A673 (cell line): ENCODE measurements around the gene GPLD1. TPM values are rescaled to one million over a fixed set of nuclear protein-coding genes. Genes with fewer than 3 reads are reported as not detected.

Experiments used
- BruUV-seq: library from RNA; stranded (reverse); fragments of 400-500 nt; replicated peaks from 2 replicates; lab custom pipeline; 2021; lab: Mats Ljungman, UMichigan
- CTCF ChIA-PET: fragments of 300-600 bp; sonication (Branson Sonifier 250); formaldehyde crosslinking; loops from one replicate; lab custom pipeline; 2022; ENCODE audit warnings: antibody characterized with exemption; lab: Charles Lee
- POLR2A ChIA-PET: fragments of 300-600 bp; sonication (Branson Sonifier 250); formaldehyde crosslinking; loops from one replicate; lab custom pipeline; 2022; ENCODE audit warnings: antibody characterized with exemption; ENCODE audit not compliant: low non-redundant PET; lab: Charles Lee
- DNase-seq: peaks from one replicate; pipeline ENCODE4 v3.0.0-alpha.2; 2015; ENCODE audit warnings: low spot score
- H3K27ac ChIP-seq: fragments of 200-600 bp; sonication (generic); 2 replicates; pipeline ENCODE4 v1.5.1; 2016; ENCODE audit warnings: mixed run types, low read depth, mild to moderate bottlenecking, mixed read lengths, antibody characterized with exemption, low read length; ENCODE audit not compliant: poor library complexity, severe bottlenecking
- H3K27me3 ChIP-seq: fragments of 200-600 bp; sonication (generic); replicated peaks from 2 replicates; pipeline ENCODE4 v1.6.1; 2017; ENCODE audit warnings: mixed run types, low read depth, mild to moderate bottlenecking, mixed read lengths, antibody characterized with exemption, low read length; ENCODE audit not compliant: insufficient read depth, poor library complexity
- H3K36me3 ChIP-seq: fragments of 200-600 bp; sonication (generic); 2 replicates; pipeline ENCODE4 v1.6.1; 2016; ENCODE audit warnings: mixed run types, mild to moderate bottlenecking, mixed read lengths, antibody characterized with exemption, low read length; ENCODE audit not compliant: insufficient read depth, poor library complexity, severe bottlenecking
- H3K4me1 ChIP-seq: fragments of 200-600 bp; sonication (generic); 2 replicates; pipeline ENCODE4 v1.6.1; 2017; ENCODE audit warnings: mixed run types, mild to moderate bottlenecking, mixed read lengths, antibody characterized with exemption, low read length; ENCODE audit not compliant: insufficient read depth, poor library complexity, severe bottlenecking
- H3K4me3 ChIP-seq: fragments of 200-600 bp; sonication (generic); 2 replicates; pipeline ENCODE4 v1.5.1; 2016; ENCODE audit warnings: low read depth, mixed run types, mild to moderate bottlenecking, mixed read lengths, low read length; ENCODE audit not compliant: poor library complexity, severe bottlenecking
- H3K9me3 ChIP-seq: fragments of 200-600 bp; sonication (generic); 2 replicates; pipeline ENCODE4 v1.6.1; 2016; ENCODE audit warnings: mixed run types, low read depth, mild to moderate bottlenecking, mixed read lengths, antibody characterized with exemption, low read length; ENCODE audit not compliant: poor library complexity, severe bottlenecking
- EZH2 ChIP-seq: fragments of 200-600 bp; sonication (generic); IDR thresholded peaks from 2 replicates; pipeline ENCODE4 v1.6.1; 2017; ENCODE audit warnings: borderline replicate concordance, low read depth, mild to moderate bottlenecking, mixed read lengths, antibody characterized with exemption, low read length; ENCODE audit not compliant: poor library complexity, severe bottlenecking
- intact Hi-C: fragments of 100-400 bp; cut with micrococcal nuclease; formaldehyde crosslinking; loops from one replicate; pipeline ENCODE4 v1.10.0; 2022; ENCODE audit not compliant: unreplicated experiment
- total RNA-seq: library from RNA; stranded (reverse); gene quantifications from 2 replicates; pipeline ENCODE4 v1.2.3, GENCODE V29; 2021
- TF ChIP-seq, protein P1 (sequence below): fragments of 300-800, 200-600 bp; sonication (generic); conservative IDR thresholded peaks from 2 replicates; pipeline ENCODE4 v1.5.1; 2017; ENCODE audit warnings: low read depth, mild to moderate bottlenecking, antibody characterized with exemption, low read length, moderate library complexity, mixed read lengths

The GPLD1 gene
- total RNA-seq, 1 experiment from 2014 or later = 1.1 TPM

- DNase-seq = no peak
- POLR2A ChIA-PET = no interaction called here
- Histone ChIP-seq H3K27ac (no peak overlapping the region), H3K4me3 (no peak overlapping the region), H3K9me3 (no peaks in the 10 kb centered on the region), H3K4me1 (no peaks in the 10 kb centered on the region), H3K36me3 (peaks cover 93% of the 10 kb centered on the region), H3K27me3 (no peaks in the 10 kb centered on the region)
- CTCF ChIA-PET = no interaction called here
- intact Hi-C loops = no loop called here
- no peak for TF ChIP-seq EZH2
- TF ChIP-seq, protein P1, sequence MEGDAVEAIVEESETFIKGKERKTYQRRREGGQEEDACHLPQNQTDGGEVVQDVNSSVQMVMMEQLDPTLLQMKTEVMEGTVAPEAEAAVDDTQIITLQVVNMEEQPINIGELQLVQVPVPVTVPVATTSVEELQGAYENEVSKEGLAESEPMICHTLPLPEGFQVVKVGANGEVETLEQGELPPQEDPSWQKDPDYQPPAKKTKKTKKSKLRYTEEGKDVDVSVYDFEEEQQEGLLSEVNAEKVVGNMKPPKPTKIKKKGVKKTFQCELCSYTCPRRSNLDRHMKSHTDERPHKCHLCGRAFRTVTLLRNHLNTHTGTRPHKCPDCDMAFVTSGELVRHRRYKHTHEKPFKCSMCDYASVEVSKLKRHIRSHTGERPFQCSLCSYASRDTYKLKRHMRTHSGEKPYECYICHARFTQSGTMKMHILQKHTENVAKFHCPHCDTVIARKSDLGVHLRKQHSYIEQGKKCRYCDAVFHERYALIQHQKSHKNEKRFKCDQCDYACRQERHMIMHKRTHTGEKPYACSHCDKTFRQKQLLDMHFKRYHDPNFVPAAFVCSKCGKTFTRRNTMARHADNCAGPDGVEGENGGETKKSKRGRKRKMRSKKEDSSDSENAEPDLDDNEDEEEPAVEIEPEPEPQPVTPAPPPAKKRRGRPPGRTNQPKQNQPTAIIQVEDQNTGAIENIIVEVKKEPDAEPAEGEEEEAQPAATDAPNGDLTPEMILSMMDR = no peak
- BruUV-seq = no TSS peak
Measured at GRCh38 chr6:24412294-24412693, 77.1 kb downstream of the GPLD1 start.

GRCh38 chr6:24410622-24411021 lies 78.8 kb downstream of the GPLD1 start:
- peaks cover 92% of the 10 kb centered on the region for H3K36me3 ChIP-seq

GRCh38 chr6:24408719-24409410 lies 80.5 kb downstream of the GPLD1 start:
- no TSS peak for BruUV-seq

More at GRCh38 chr6:24410622-24411021, 78.8 kb downstream of the GPLD1 start:
- H3K27ac ChIP-seq = no peak overlapping the region
- intact Hi-C loops = no loop called here
- H3K4me3 ChIP-seq = no peak overlapping the region
- TF ChIP-seq, protein P1 = no peak
- TF ChIP-seq EZH2 = no peak
- no peak for DNase-seq
- no peaks in the 10 kb centered on the region for H3K27me3 ChIP-seq
- ChIA-PET CTCF (no interaction called here), POLR2A (no interaction called here)
- no peaks in the 10 kb centered on the region for H3K4me1 ChIP-seq
- BruUV-seq = no TSS peak
- H3K9me3 ChIP-seq = no peaks in the 10 kb centered on the region

More at GRCh38 chr6:24408719-24409410, 80.5 kb downstream of the GPLD1 start:
- TF ChIP-seq EZH2 = no peak
- no peak for DNase-seq
- H3K27ac ChIP-seq = no peak overlapping the region
- H3K9me3 ChIP-seq = no peaks in the 10 kb centered on the region
- no peaks in the 10 kb centered on the region for H3K27me3 ChIP-seq
- ChIA-PET POLR2A (no interaction called here), CTCF (interaction anchor here (0.8 kb wide), 1 partner anchor 20 kb away, joined by 3 read pairs; no protein-coding TSS in a partner anchor)
- H3K4me3 ChIP-seq = no peak overlapping the region
- peaks cover 92% of the 10 kb centered on the region for H3K36me3 ChIP-seq
- intact Hi-C loops = no loop called here
- no peaks in the 10 kb centered on the region for H3K4me1 ChIP-seq
